ENCODE data around the gene KRTAP5-8. TPM values are rescaled to one million over a fixed set of nuclear protein-coding genes. Genes with fewer than 3 reads are reported as not detected.
"Not testable (repeated sequence)": the region's sequence is repeated elsewhere in the genome, so short reads cannot be mapped to it uniquely, and the experiment has no call there.

The KRTAP5-8 gene, protein sequence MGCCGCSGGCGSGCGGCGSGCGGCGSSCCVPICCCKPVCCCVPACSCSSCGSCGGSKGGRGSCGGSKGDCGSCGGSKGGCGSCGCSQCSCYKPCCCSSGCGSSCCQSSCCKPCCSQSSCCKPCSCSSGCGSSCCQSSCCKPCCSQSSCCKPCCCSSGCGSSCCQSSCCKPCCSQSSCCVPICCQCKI
- not detected in 2 replicates for total RNA-seq (ENCODE audit: low replicate concordance)

DNA sequence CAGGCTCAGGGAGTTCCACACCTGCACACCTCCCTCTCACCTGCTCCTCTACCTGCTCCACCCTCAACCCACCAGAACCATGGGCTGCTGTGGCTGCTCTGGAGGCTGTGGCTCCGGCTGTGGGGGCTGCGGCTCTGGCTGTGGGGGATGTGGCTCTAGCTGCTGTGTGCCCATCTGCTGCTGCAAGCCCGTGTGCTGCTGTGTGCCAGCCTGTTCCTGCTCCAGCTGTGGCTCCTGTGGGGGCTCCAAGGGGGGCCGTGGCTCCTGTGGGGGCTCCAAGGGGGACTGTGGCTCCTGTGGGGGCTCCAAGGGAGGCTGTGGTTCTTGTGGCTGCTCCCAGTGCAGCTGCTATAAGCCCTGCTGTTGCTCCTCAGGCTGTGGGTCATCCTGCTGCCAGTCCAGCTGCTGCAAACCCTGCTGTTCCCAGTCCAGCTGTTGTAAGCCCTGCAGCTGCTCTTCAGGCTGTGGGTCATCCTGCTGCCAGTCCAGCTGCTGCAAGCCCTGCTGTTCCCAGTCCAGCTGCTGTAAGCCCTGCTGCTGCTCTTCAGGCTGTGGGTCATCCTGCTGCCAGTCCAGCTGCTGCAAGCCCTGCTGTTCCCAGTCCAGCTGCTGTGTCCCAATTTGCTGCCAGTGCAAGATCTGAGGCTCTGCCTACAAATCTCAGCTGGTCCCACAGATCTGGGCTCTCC is at the start of gene KRTAP5-8:
Gene KRTAP5-8 (plus strand): TSS at position 49 of the 689 bp plus-strand sequence. CDS start 31 bp downstream, at position 80.
- DNase-seq (ENCODE audit: low read depth); H3K4me3 ChIP-seq (ENCODE audit: low read depth, low read length): not testable (repeated sequence)

DNA sequence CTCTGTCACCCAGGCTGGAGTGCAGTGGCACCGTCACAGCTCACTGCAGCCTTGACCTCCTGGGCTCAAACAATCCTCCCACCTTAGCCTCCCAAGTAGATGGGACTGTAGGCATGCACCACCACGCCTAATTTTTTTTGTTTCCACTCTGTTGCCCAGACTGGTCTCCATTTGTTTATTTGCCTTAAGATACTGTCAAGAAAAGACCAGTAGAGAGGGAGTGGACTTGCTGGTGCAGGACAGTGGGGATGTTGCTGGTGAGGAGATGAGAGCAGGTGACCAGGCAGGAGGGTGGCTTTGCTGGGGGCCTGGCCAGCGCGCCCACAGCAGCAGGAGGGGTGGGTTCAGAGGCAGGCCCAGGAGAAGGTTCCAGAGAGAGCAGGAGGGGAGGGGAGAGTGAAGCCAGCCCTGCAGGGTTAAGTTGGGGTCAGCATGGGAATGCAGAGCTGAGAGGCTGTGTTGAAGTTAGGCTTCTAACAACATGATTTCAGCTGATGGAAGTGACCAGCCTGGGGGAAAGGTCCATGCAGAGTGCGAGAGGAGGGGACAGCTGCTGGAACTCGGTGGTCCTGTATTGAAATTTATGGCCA is 49.0 kb upstream of the KRTAP5-8 start:
- DNase-seq (ENCODE audit: low read depth): no peak
- TF ChIP-seq, protein P1, sequence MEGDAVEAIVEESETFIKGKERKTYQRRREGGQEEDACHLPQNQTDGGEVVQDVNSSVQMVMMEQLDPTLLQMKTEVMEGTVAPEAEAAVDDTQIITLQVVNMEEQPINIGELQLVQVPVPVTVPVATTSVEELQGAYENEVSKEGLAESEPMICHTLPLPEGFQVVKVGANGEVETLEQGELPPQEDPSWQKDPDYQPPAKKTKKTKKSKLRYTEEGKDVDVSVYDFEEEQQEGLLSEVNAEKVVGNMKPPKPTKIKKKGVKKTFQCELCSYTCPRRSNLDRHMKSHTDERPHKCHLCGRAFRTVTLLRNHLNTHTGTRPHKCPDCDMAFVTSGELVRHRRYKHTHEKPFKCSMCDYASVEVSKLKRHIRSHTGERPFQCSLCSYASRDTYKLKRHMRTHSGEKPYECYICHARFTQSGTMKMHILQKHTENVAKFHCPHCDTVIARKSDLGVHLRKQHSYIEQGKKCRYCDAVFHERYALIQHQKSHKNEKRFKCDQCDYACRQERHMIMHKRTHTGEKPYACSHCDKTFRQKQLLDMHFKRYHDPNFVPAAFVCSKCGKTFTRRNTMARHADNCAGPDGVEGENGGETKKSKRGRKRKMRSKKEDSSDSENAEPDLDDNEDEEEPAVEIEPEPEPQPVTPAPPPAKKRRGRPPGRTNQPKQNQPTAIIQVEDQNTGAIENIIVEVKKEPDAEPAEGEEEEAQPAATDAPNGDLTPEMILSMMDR (IDR thresholded peaks at IDR 0.05; ENCODE audit: insufficient read depth, low read length): no peak
- no peak overlapping the region for H3K4me3 ChIP-seq (ENCODE audit: low read depth, low read length)

DNA sequence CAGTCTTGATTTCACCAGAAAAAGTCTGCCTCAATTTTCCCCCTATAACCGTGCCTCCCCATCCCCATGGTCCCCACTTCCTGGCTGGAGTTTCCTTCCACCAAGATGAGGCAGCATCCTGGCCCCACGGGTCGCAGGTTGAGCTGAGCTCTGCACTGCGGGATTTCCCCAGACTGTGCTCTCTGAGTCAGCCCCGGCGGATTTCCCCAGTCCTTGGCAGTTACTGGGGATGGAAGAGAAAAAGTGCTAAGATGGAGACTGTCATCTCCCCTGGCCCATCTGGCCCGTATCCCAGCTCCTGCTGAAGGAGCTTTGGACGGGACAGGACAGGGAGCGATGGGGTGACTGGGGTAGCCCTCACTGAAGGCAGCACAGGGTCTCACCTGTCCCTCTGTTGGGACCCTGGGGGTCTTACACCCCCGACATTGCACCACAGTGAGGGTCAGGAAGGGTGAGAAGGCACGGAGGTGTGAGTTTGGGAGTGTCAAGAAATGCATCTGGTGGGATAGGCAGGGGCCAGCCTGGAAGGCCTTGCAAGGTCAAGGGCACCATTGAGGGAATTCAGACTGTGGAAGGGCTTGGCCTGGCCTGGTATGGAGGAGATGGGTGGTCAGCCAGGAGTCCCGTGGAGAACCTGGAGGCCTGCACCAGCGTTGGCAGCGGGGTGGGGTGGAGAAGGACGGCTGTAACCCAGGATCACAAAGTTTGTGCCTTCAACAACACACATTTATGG is 48.3 kb upstream of the KRTAP5-8 start:
- peak; percentile 1 for DNase-seq (ENCODE audit: low read depth)
- TF ChIP-seq, protein P1 (IDR thresholded peaks at IDR 0.05; ENCODE audit: insufficient read depth, low read length): no peak

DNA sequence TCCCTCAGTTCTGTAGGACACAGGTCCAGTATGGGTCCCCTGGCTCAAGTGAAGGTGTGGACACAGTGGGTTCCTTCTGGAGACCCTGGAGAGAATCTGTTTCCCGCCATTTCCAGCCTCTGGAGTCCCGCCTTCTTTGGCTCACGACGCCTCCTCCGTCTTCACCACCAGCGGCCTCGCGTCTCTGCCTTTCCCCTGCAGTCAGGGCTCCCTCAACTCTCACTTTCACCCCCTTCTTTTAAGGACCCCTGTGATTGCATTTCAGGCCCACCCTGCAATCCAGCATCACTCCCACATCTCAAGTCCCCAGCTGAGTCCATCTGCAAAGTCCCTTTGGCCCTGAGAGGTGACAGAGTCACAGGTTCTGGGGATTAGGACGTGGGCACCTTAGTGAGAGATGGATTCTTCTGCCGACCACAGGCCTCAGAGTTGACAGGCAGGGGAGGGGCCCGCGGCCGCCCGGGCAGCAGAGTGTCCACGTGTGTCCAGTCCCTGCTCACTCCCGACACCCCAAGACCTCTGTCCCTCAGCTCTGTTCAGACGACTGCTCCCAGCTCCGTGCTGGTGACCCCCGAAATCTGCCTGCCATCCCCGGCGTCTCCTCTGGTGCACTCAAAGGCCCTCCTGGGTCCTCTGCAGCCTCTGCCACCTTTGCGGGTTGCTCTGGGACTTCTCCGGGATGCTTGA is 47.6 kb upstream of the KRTAP5-8 start:
- TF ChIP-seq, protein P1 (IDR thresholded peaks at IDR 0.05; ENCODE audit: insufficient read depth, low read length): no peak
- DNase-seq (ENCODE audit: low read depth): no peak
- H3K4me3 ChIP-seq (ENCODE audit: low read depth, low read length): no peak overlapping the region

More for the DNA sequence above, 48.3 kb upstream of the KRTAP5-8 start:
- H3K4me3 ChIP-seq (ENCODE audit: low read depth, low read length): no peak overlapping the region

DNA sequence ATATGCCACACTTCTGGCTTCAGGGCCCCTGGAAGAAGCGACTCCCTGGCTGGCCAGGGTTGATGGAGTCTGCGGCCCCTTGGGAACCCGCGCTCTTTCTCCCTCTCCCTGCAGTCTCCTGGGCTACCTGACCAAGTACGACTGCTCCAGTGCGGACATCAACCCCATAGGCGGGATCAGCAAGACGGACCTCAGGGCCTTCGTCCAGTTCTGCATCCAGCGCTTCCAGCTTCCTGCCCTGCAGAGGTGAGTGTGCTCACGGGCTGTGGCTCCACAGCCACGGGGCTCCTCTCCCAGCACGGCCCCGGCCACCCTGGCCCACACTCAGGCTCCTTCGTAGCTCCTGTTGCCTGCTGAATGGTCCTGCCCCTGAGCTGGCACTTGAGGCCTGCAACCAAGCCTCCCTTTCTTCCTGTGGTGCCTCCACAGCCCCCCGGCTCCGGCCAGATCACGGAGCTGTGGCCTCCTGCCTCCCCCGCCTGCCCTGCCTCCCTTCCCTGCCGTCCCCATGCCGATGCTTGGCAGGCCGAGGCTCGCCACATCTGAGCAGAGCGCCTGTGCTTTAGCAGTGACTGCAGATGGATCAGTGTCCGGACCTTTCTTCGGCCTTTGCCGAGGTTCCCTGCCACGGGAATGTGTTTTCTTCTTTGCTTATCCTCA is 47.0 kb upstream of the KRTAP5-8 start:
- no peak overlapping the region for H3K4me3 ChIP-seq (ENCODE audit: low read depth, low read length)
- DNase-seq (ENCODE audit: low read depth): no peak
- TF ChIP-seq, protein P1 (IDR thresholded peaks at IDR 0.05; ENCODE audit: insufficient read depth, low read length): no peak

DNA sequence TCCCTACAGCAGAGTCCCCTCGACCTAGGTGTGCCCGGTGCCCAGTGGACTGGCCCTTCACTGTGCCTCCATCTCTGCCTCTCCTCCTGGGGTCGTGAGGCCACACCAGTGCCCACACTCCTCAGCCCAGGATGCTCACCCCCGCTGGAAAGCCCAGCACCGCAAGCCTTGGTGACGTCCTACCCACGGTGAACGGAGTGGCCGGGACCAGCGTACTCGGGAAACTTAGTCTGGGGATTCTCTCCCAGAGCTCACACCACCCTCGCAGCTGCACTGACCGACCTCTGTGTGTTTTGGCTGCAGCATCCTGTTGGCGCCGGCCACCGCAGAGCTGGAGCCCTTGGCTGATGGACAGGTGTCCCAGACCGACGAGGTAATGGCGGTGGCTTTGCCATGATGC is 46.3 kb upstream of the KRTAP5-8 start:
- DNase-seq (ENCODE audit: low read depth): no peak
- TF ChIP-seq, protein P1 (IDR thresholded peaks at IDR 0.05; ENCODE audit: insufficient read depth, low read length): no peak
- no peak overlapping the region for H3K4me3 ChIP-seq (ENCODE audit: low read depth, low read length)
